NCI-H510A treated with DMSO at 0.1 percent for 48 hours (cell line): ENCODE data around the gene BAX.
A peak's percentile ranks its signal among the peaks of the same experiment; 100 is the strongest.
"Not testable (repeated sequence)": the region's sequence is repeated elsewhere in the genome, so short reads cannot be mapped to it uniquely, and the experiment has no call there.

ENCODE experiments used
- DNase-seq: peaks from one replicate; lab custom pipeline; 2025; lab: John Stamatoyannopoulos, UW

BAX gene

DNA sequence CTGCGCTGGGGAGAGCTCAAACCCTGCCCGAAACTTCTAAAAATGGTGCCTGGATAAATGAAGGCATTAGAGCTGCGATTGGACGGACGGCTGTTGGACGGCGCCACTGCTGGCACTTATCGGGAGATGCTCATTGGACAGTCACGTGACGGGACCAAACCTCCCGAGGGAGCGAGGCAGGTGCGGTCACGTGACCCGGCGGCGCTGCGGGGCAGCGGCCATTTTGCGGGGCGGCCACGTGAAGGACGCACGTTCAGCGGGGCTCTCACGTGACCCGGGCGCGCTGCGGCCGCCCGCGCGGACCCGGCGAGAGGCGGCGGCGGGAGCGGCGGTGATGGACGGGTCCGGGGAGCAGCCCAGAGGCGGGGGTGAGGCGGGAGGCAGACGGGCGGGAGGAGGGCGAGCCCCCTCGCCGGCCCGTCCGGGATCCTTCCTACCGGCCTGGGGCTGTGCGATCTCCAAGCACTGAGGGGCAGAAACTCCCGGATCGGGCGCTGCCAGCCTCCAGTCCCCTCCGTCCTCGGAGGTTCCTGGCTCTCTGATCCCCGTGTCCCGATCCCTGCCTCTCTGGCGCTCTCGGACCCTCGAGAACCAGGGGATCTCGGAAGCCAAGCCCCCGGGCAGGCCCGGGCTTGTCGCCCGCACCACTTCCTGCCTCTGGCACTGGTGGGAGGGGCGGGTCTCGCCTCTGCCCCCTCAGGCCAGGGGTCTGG lies at the start of gene BAX:
Gene BAX, plus strand, starts transcription at position 281 of the 713 bp plus-strand sequence. Its CDS starts 54 bp downstream, at position 335.
- DNase-seq: peak; percentile 95

DNA sequence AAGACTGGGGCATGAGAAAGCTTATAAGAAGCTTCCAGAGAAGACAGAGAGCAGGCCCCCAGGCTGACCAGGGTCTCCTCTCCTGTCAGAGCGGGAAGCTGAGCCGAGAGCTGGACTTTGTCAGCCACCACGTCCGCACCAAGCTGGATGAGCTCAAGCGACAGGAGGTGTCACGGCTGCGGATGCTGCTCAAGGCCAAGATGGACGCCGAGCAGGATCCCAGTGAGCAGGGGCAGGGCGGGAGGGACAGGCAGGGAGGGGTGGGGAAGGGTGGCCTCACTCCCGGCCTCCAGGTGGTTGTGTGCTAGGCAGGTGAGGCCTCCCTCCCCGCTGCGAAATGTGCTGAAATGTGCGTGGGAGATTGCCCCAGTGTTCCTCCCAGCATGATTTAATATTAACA lies 49.0 kb upstream of the BAX start:
- no peak for DNase-seq

DNA sequence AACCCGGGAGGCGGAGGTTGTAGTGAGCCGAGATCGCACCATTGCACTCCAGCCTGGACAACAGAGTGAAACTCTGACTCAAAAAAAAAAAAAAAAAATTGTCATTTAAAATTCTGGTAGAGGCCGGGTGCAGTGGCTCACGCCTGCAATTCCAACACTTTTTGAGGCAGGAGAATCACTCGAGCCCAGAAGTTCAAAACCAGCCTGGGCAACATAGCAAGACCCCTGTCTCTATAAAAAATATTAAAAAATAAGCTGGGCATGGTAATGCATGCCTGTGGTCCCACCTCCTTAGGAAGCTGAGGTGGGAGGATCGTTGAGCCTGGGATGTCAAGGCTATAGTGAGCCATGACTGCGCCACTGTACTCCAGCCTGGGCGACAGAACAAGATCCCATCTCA lies 48.4 kb upstream of the BAX start:
- no peak for DNase-seq

GRCh38 chr19:48907671-48908070 lies 47.0 kb upstream of the BAX start:
- no peak for DNase-seq

GRCh38 chr19:48909424-48910077 lies 45.1 kb upstream of the BAX start:
- not testable (repeated sequence) for DNase-seq

- no peak for DNase-seq
Observed at GRCh38 chr19:48910803-48911202, 43.9 kb upstream of the BAX start.

- no peak for DNase-seq
Observed at GRCh38 chr19:48913114-48913889, 41.4 kb upstream of the BAX start.

DNA sequence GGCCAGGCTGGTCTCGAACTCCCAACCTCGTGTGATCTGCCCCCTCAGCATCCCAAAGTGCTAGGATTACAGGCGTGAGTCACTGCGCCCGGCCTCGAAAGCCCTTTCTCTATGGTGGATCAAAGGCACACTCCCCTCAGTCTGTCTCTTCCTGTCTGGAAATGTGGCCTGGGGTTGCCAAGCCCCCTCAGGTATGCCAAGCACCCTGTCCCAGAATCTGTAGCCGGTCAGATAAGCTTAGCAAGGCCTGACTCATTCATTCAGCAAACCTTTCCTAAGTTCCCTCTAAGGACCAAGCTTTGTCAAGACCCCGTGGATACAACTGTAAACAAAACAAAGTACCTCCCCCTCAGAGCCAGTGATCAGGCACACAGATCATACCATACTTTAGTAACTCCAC lies 40.5 kb upstream of the BAX start:
- DNase-seq: no peak

- DNase-seq: peak; percentile 92
Observed at GRCh38 chr19:48915757-48916156, 38.9 kb upstream of the BAX start.

DNA sequence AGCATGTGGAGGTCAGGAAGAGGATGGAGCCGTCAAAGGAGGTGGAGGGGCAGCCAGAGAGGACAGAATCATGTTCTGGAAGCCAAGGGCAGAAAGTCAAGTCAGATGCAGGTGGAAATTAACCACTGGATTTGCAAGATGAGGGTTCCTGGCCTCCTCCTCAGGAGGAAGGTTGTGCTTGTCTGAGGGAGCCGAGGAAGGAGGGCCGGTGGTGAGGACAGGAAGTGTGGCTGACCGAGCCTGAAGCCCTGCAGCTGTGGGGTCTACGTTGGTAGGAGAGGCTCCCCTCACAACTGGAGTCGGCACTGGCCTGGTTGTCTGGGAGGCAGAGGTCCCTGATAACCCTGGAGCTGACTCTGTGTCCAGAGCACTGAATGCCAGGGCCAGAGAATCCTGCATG lies 36.6 kb upstream of the BAX start:
- DNase-seq: no peak

DNA sequence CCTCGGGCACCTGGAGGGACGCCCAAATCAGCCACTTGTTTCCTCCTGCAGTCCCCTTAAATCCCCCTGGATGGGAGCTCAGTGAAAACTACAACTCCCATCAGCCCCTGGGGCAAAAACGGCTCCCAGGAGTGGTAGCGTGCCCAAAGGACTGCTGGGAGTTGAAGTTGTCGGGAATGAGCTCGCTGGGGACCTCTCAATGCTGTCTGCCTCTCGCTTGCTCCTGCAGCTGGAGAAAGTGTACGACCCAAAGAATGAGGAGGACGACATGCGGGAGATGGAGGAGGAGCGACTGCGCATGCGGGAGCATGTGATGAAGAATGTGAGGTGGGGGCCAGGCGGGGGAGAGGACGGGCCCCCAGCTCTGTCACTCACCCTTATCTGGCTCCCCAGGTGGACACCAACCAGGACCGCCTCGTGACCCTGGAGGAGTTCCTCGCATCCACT lies 35.9 kb upstream of the BAX start:
- no peak for DNase-seq

- DNase-seq: not testable (repeated sequence)
Observed at GRCh38 chr19:48919271-48919670, 35.4 kb upstream of the BAX start.

- DNase-seq: no peak
Observed at GRCh38 chr19:48920949-48921348, 33.7 kb upstream of the BAX start.

DNA sequence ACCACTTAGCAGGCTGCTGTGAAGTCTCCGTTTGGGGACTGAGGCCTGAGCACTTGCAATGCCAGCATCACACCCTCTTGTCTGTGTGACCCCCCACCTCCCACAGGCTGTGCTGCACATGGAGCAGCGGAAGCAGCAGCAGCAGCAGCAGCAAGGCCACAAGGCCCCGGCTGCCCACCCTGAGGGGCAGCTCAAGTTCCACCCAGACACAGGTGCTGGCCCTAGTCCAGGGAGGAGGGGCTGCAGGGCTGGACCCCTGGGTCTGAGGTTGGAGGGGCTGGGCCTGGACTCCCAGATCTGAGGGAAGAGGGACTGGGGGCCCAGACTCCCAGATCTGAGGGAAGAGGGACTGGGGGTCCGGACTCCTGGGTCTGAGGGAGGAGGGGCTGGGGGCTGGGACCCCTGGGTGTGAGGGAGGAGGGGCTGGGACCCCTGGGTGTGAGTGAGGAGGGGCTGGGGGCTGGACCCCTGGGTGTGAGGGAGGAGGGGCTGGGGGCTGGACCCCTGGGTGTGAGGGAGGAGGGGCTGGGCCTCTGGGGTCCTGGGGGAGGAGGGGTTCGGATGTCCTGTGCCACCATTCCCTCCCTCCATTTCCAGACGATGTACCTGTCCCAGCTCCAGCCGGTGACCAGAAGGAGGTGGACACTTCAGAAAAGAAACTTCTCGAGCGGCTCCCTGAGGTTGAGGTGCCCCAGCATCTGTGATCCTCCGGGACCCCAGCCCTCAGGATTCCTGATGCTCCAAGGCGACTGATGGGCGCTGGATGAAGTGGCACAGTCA lies 32.8 kb upstream of the BAX start:
- DNase-seq: no peak

GRCh38 chr19:48922548-48923490 lies 31.9 kb upstream of the BAX start:
- DNase-seq: no peak

- DNase-seq: no peak
Observed at GRCh38 chr19:48925240-48925843, 29.3 kb upstream of the BAX start.

GRCh38 chr19:48925890-48926289 lies 28.8 kb upstream of the BAX start:
- DNase-seq: not testable (repeated sequence)

- no peak for DNase-seq
Observed at GRCh38 chr19:48926909-48927308, 27.8 kb upstream of the BAX start.

- DNase-seq: not testable (repeated sequence)
Observed at GRCh38 chr19:48927692-48928091, 27.0 kb upstream of the BAX start.
